ENCODE results near the gene UPF3A. TPM values are rescaled to one million over a fixed set of nuclear protein-coding genes. Genes with fewer than 3 reads are reported as not detected.

The UPF3A gene
- total and polyA plus RNA-seq, 9 of the 15 experiments (the other 6 are each of a cell fraction or from before 2014, with no cell fraction given) = 15.6 to 76.5 (median 40.9) TPM

DNA sequence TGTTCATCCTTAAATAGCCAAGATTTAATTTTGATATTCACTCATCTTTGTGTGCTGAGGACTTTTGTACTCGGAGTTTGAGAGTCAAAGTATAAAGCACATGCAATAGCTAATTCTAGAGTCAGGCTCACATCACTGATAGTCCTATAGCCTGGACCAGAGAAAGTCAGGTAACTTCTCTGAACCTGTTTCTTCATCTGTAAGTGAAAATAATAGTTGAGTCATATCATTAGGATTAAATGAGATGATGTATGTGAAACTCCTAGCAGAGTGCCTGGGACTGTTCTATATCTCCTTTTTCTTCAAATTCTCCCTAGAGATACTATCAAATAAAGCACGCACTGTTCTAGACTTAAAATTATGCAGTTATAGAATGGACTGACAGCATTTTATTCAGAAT is 41.9 kb downstream of the UPF3A start:
- no peak for DNase-seq (ENCODE audit: extremely low read depth in 1 of 4, low spot score in 3 of 4)
- Histone ChIP-seq H3K9ac (ENCODE audit: insufficient read depth in 1 of 2, low read depth in 2 of 2, low read length in 2 of 2) (no peak overlapping the region), H3K79me2 (ENCODE audit: control insufficient read depth, insufficient read depth, low read length) (peaks cover 56% of the 10 kb centered on the region), H3K4me1 (replicated peaks in 1 of 2; ENCODE audit: control insufficient read depth in 2 of 2, insufficient read depth in 2 of 2, low read length in 2 of 2) (peaks cover 10 to 18% of the 10 kb centered on the region in 2 experiments; a peak in 4 of 5 replicates), H3K27ac (ENCODE audit: extremely low read depth, low read depth, low read length) (no peak overlapping the region), H3K4me2 (ENCODE audit: insufficient read depth, low read length) (no peak overlapping the region), H3K4me3 (no peak overlapping the region), H3K9me1 (ENCODE audit: control insufficient read depth, insufficient read depth, low read length) (peaks cover 5% of the 10 kb centered on the region), H2AFZ (ENCODE audit: low read depth, low read length) (no peak overlapping the region), H4K20me1 (replicated peaks; ENCODE audit: control insufficient read depth, insufficient read depth, low read length) (peaks cover 12% of the 10 kb centered on the region; the same call in 1 of the 2 replicates), H3K27me3 (ENCODE audit: control insufficient read depth in 2 of 2, insufficient read depth in 2 of 2, low read length in 2 of 2) (no peaks in the 10 kb centered on the region), H3K36me3 (ENCODE audit: control insufficient read depth, insufficient read depth, low read length) (peaks cover 71% of the 10 kb centered on the region), H3K9me3 (replicated peaks; ENCODE audit: control insufficient read depth, insufficient read depth, low read depth, low read length) (no peaks in the 10 kb centered on the region)
- TF ChIP-seq SAP30 (IDR thresholded peaks at IDR 0.05; ENCODE audit: borderline replicate concordance, insufficient read depth, low read depth, low read length, poor library complexity, severe bottlenecking) = no peak
- no peak for TF ChIP-seq KDM4B (IDR thresholded peaks at IDR 0.05; ENCODE audit: borderline replicate concordance in 2 of 2, low read depth in 1 of 2)
- TF ChIP-seq ZNF133 (CRISPR knock-in tag; IDR thresholded peaks at IDR 0.05) = no peak
- TF ChIP-seq EP300 (IDR thresholded peaks at IDR 0.05; ENCODE audit: low read length) = no peak
- no peak for TF ChIP-seq ZNF143 (CRISPR knock-in tag; IDR thresholded peaks at IDR 0.05)
- no peak for TF ChIP-seq GABPB2 (CRISPR knock-in tag; conservative IDR thresholded peaks at IDR 0.05)
- TF ChIP-seq, protein P1, sequence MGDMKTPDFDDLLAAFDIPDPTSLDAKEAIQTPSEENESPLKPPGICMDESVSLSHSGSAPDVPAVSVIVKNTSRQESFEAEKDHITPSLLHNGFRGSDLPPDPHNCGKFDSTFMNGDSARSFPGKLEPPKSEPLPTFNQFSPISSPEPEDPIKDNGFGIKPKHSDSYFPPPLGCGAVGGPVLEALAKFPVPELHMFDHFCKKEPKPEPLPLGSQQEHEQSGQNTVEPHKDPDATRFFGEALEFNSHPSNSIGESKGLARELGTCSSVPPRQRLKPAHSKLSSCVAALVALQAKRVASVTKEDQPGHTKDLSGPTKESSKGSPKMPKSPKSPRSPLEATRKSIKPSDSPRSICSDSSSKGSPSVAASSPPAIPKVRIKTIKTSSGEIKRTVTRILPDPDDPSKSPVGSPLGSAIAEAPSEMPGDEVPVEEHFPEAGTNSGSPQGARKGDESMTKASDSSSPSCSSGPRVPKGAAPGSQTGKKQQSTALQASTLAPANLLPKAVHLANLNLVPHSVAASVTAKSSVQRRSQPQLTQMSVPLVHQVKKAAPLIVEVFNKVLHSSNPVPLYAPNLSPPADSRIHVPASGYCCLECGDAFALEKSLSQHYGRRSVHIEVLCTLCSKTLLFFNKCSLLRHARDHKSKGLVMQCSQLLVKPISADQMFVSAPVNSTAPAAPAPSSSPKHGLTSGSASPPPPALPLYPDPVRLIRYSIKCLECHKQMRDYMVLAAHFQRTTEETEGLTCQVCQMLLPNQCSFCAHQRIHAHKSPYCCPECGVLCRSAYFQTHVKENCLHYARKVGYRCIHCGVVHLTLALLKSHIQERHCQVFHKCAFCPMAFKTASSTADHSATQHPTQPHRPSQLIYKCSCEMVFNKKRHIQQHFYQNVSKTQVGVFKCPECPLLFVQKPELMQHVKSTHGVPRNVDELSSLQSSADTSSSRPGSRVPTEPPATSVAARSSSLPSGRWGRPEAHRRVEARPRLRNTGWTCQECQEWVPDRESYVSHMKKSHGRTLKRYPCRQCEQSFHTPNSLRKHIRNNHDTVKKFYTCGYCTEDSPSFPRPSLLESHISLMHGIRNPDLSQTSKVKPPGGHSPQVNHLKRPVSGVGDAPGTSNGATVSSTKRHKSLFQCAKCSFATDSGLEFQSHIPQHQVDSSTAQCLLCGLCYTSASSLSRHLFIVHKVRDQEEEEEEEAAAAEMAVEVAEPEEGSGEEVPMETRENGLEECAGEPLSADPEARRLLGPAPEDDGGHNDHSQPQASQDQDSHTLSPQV (IDR thresholded peaks at IDR 0.05) = no peak
- TF ChIP-seq JUNB (CRISPR knock-in tag; conservative IDR thresholded peaks at IDR 0.05) = no peak
- 100% methylated on average over 2 of the region's 2 CpGs for WGBS (ENCODE audit: insufficient coverage, low coverage, missing lambda C conversion rate)
- FAIRE-seq = no peak
- intact Hi-C loops (cut with micrococcal nuclease) = no loop called here
- no peak for ATAC-seq
- BruUV-seq (replicated peaks) = no TSS peak
- ChIA-PET POLR2A (no interaction called here), CTCF (ENCODE audit: low intra/inter-chr PET ratio) (no interaction called here)
- in situ Hi-C loops (cut with MboI) = no loop called here

Data from K562 (cell line).